Measurements from ENCODE around the gene EPC1. TPM values are rescaled to one million over a fixed set of nuclear protein-coding genes. Genes with fewer than 3 reads are reported as not detected.

EPC1 gene
- total and polyA plus RNA-seq, 10 of the 15 experiments (the other 5 are each of a cell fraction or from before 2014, with no cell fraction given) = 6.8 to 59.2 (median 19.4) TPM

DNA sequence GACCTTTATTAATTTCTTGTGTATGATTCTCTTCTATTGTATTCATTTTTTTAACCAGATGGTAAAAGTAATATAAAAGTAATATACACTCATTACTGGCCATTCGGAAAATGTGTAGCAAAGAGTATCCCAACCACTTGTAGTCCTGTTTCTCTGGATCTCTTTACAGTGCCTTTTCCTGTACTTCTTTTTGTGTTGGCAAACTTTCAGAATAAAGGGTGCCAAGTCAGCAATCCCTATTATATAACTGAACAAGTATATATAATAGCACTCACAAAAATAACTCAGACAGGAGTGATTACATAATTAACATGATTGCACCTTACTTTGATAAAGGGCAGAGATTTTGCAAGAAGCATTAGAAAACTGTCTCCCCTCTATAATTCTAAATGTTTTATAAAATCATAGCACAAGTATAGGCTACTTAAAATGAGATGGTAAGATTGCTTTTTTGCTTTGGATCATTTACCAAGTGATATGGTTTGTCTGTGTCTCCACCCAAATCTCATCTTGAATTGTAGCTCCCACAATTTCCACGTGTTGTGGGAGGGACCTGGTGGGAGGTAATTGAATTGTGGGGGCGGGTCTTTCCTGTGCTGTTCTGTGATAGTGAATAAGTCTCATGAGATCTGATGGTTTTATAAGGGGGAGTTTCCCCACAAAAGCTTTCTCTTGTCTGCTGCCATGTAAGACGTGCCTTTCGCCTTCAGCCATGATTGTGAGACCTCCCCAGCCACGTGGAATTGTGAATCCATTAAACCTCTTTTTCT, 41.5 kb upstream of the EPC1 start:
- H3K27ac ChIP-seq (ENCODE audit: control insufficient read depth, insufficient read depth) = no peak overlapping the region
- H4K20me1 ChIP-seq (ENCODE audit: control insufficient read depth, insufficient read depth) = no peaks in the 10 kb centered on the region
- no peak for DNase-seq (ENCODE audit: low read depth, low spot score)
- ChIA-PET CTCF (no interaction called here), POLR2A (no interaction called here), RAD21 (ENCODE audit: unreplicated experiment) (no interaction called here), SMC1A (ENCODE audit: uncharacterized antibody, unreplicated experiment) (interaction anchor here (1.6 kb wide), 1 partner anchor 10 kb away, joined by 9 read pairs; no protein-coding TSS in a partner anchor)
- no peaks in the 10 kb centered on the region for H3K4me1 ChIP-seq (ENCODE audit: control insufficient read depth, insufficient read depth, low read length)
- H3K4me3 ChIP-seq = no peak overlapping the region
- H2AFZ ChIP-seq (ENCODE audit: control insufficient read depth, low read depth, low read length) = no peak overlapping the region
- no peaks in the 10 kb centered on the region for H3K79me2 ChIP-seq (ENCODE audit: control insufficient read depth, insufficient read depth, low read length)
- H3K9me3 ChIP-seq (replicated peaks; ENCODE audit: control insufficient read depth, insufficient read depth, low read length) = no peaks in the 10 kb centered on the region
- no TSS peak for BruUV-seq (replicated peaks)
- in situ Hi-C loops (cut with MboI) = no loop called here
- H3K9ac ChIP-seq (ENCODE audit: control insufficient read depth, insufficient read depth, low read length) = no peak overlapping the region
- no peak overlapping the region for H3K4me2 ChIP-seq (ENCODE audit: control insufficient read depth, insufficient read depth)
- ATAC-seq = no peak
- 13% methylated on average over 6 of the region's 6 CpGs for WGBS (ENCODE audit: insufficient coverage, insufficient replicate concordance, low lambda C conversion rate, missing lambda C conversion rate)
- no peak for FAIRE-seq
- intact Hi-C loops (cut with micrococcal nuclease; ENCODE audit: unreplicated experiment) = no loop called here
- no peaks in the 10 kb centered on the region for H3K27me3 ChIP-seq (replicated peaks in 1 of 2; ENCODE audit: control insufficient read depth in 2 of 2, insufficient read depth in 2 of 2, low read length in 1 of 2)
- H3K36me3 ChIP-seq (ENCODE audit: control insufficient read depth in 2 of 2, insufficient read depth in 2 of 2, low read length in 1 of 2) = no peaks in the 10 kb centered on the region
- TF ChIP-seq ZBTB4 (CRISPR knock-in tag; IDR thresholded peaks at IDR 0.05) (no peak), CREM (IDR thresholded peaks at IDR 0.05; ENCODE audit: low read depth) (no peak), E4F1 (IDR thresholded peaks at IDR 0.05; ENCODE audit: borderline replicate concordance, partially characterized antibody) (no peak), BMI1 (IDR thresholded peaks at IDR 0.05; ENCODE audit: borderline replicate concordance) (no peak), SMARCA5 (IDR thresholded peaks at IDR 0.05) (no peak), SIX5 (IDR thresholded peaks at IDR 0.05; ENCODE audit: low read depth, low read length, severe bottlenecking) (no peak), IKZF1 (conservative IDR thresholded peaks at IDR 0.05) (no peak), SREBF2 (IDR thresholded peaks at IDR 0.05; ENCODE audit: low read length) (no peak), ZNF274 (IDR thresholded peaks at IDR 0.05; ENCODE audit: insufficient read depth, insufficient read length) (no peak), ZBED1 (IDR thresholded peaks at IDR 0.05; ENCODE audit: borderline replicate concordance) (no peak), NR2C1 (IDR thresholded peaks at IDR 0.05) (no peak), ATF2 (IDR thresholded peaks at IDR 0.05; ENCODE audit: low read length) (no peak), SIN3A (IDR thresholded peaks at IDR 0.05; ENCODE audit: low read depth, low read length) (no peak)
- TF ChIP-seq, protein P1, sequence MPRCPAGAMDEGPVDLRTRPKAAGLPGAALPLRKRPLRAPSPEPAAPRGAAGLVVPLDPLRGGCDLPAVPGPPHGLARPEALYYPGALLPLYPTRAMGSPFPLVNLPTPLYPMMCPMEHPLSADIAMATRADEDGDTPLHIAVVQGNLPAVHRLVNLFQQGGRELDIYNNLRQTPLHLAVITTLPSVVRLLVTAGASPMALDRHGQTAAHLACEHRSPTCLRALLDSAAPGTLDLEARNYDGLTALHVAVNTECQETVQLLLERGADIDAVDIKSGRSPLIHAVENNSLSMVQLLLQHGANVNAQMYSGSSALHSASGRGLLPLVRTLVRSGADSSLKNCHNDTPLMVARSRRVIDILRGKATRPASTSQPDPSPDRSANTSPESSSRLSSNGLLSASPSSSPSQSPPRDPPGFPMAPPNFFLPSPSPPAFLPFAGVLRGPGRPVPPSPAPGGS (IDR thresholded peaks at IDR 0.05; ENCODE audit: borderline replicate concordance, insufficient read depth, low read depth, low read length, poor library complexity, severe bottlenecking) = no peak

All from GM12878 (cell line).